Activated naive CD4-positive, alpha-beta T cell treated with anti-CD3 and anti-CD28 coated beads, Interleukin-2, amount 10 ng/mL, durations not matched to agents 5 hours and 36 hours (primary cell): ENCODE measurements around the gene SFMBT1. TPM values are rescaled to one million over a fixed set of nuclear protein-coding genes. Genes with fewer than 3 reads are reported as not detected.

Experiments used
- total RNA-seq, 2 experiments: library from RNA; stranded (reverse); gene quantifications; one replicate each; pipeline ENCODE4 v1.2.3, GENCODE V29; 2021

SFMBT1 gene
- 10 to 100 TPM; 31.7 to 32.3 TPM for total RNA-seq

GRCh38 chr3:53045518-53046170, at the start of gene SFMBT1:
Gene SFMBT1, minus strand, starts transcription at chr3:53046073. Its CDS starts 76,945 bp downstream, at chr3:52969128.

GRCh38 chr3:52897130-52898122, 148.4 kb downstream of the SFMBT1 start, which contains the start of gene STIMATE:
Gene STIMATE, minus strand, starts transcription at chr3:52897548. Its CDS starts 98 bp downstream, at chr3:52897450.

Other genes starting within 250 kb of the SFMBT1 start
- gene ITIH4, start 215.4 kb downstream of the SFMBT1 start, total RNA-seq, result 10 to 100 TPM; 11.8 to 16.5 TPM
- gene MUSTN1, start 211.1 kb downstream of the SFMBT1 start, total RNA-seq, result 1 to 10 TPM; 1.7 to 2.5 TPM
- 10 to 100 TPM; 22.4 to 24.8 TPM for gene STIMATE, start 148.5 kb downstream of the SFMBT1 start, total RNA-seq
- gene RFT1, start 84.4 kb upstream of the SFMBT1 start, total RNA-seq, result 10 to 100 TPM; 23.7 to 25.9 TPM
- 10 to 100 TPM; 18.3 to 19.7 TPM for gene PRKCD, start 115.1 kb upstream of the SFMBT1 start, total RNA-seq
- 100 to 1,000 TPM; 291 to 295 TPM for gene TKT, start 209.9 kb upstream of the SFMBT1 start, total RNA-seq